Fibroblast of peridontal ligament (primary cell): ENCODE measurements around the gene RAET1E.
A peak's percentile ranks its signal among the peaks of the same experiment; 100 is the strongest.
"Not testable (repeated sequence)": the region's sequence is repeated elsewhere in the genome, so short reads cannot be mapped to it uniquely, and the experiment has no call there.

ENCODE experiments used
- DNase-seq: peaks from one replicate; pipeline ENCODE4 v3.0.0-alpha.2; 2010; ENCODE audit errors: extremely low read depth

RAET1E gene

DNA sequence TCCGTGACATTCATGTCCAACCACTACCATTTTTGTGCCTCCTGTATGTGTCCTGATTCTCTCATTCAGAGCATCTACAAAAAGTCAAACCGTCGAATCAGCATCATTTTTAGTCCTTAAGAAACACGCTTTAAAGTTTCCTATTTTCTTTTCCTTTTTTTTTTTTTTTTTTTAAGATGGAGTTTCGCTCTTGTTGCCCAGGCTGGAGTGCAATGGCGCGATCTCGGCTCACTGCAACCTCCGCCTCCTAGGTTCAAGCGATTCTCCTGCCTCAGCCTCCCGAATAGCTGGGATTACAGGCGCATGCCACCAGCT is 35.5 kb downstream of the RAET1E start:
- DNase-seq: not testable (repeated sequence)

DNA sequence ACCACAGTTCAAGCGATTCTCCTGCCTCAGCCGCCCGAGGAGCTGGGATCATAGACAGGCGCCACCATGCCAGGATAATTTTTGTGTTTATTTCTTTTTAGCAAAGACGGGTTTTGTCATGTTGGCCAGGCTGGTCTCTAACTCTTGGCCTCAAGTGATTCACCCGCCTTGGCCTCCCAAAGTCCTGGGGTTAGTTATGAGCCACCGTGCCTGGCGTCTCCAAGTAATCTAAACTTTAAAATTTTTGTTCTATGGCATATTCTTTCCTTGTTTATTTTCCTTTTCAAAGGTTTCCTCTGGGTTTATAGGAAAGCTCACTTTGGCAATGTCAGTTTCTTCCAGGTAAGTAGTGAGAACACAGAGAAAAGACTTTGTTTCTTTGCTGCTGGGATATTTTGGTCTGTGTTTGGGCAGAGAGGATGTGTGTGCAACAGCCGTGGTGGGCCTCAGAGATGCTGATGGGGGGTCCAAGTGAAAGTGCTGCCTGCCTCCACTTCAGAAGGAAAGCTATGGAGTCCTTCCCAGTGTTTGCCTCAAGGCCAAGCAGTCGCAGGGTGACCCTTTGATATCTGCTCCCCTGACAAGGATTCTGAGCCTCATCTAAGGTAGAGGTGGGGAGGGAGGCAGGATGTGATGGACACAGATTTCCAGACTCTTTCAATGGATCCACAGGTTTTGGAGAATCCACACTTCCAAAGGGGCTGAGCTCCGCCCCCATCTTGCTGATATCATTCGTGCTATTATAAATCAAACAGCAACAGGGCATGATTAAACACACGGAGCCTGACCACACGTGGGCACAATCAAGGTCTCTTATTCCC is 36.1 kb downstream of the RAET1E start:
- DNase-seq: no peak

DNA sequence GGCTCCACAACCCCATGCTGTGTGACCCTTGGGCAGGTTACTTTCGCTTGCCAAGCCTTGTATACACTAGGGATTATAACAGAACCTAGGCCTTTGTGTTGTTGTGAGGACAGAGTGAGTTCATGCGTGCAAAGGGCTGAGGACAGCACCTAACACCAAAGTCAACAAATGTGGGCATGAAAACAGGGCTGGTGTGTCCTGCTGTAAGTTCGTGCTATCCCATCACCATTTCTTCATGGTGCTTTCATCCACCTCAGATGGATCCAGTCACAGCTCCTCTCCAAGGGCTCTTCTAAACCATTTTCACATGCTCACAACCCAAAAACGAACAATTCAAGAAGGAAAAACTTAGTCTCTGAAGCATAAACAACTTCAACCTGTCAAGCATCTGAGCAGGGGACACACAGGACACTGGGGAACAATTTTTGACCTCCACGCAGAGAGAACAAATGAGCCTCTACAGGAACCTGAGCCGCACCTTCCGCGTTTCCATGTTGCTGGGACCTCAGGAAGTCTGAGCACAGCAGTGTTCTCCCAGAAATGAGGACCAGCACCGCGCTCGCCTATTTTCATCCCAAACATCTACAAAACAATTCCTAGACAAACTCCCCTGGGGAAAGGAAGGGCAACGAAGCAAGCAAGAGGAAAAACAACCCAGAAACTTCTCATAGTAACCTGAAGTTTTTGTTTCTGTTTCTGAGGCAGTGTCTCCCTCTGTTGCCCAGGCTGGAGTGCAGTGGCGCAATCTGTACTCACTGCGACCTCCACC is 36.9 kb downstream of the RAET1E start:
- peak; percentile 68 for DNase-seq

DNA sequence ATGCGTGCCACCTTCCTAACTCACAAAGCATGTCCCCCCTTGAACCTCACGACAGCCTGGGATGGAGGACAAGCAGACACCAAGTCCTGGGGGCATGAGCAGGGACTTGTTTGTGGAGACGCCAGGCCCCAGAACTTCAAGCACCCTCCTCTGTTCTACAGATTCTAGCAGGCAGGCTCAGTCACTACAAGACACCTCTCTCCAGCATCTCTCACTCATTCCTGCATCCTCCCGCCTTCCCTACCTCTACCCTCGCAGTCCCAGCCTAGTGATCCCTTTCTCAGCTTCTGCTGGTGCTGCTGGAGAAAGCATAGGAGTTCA is 37.4 kb downstream of the RAET1E start:
- no peak for DNase-seq

DNA sequence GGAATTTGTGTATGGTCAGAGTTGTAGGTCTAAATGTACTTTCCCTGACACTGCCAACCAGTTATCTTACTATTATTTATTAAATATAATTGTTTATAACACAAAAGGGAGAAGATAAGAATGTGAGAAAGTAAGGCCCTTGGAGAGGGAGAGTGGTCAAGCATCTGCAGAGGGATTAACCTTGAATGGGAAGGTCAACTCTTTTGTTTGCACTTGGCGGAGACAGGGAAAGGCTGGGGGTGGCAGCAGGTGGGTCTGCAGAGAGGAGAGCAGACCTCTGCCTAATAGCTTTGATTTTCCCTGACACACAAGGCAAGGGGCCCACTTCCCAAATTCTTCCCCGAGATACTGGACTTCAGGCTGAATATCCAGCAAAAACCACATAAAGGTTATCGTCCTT is 38.0 kb downstream of the RAET1E start:
- no peak for DNase-seq

DNA sequence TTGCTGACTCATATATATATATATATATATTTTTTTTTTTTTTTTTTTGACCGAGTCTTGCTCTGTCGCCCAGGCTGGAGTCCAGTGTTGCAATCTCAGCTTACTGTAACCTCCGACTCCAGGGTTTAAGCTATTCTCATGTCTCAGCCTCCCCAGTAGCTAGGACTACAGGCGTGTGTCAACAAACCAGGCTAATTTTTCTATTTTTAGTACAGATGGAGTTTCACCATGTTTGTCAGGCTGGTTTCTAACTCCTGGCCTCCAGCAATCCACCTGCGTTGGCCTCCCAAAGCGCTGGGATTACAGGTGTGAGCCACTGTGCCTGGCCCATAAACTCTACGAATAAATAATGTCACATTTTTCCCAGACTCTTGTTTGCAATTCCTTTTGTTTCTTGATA is 38.5 kb downstream of the RAET1E start:
- DNase-seq: peak; percentile 89

DNA sequence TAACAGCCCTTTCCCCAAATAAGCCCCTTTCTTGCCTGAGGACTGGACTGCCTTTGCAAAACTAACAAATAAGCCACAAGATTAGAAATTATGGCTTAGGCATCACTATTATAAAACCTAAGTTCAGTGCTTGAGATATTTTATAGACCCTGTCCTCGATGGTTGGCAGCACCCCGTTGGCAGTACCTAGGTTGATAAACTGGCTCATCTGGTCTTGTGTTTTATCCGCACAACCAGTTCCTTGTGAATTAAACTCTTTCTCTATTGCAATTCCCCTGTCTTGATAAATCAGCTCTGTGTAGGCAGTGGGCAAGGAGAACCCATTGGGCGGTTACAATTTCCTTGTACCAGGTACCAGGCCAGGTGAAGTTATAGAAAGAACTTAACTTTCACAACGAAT is 40.4 kb downstream of the RAET1E start:
- DNase-seq: no peak

DNA sequence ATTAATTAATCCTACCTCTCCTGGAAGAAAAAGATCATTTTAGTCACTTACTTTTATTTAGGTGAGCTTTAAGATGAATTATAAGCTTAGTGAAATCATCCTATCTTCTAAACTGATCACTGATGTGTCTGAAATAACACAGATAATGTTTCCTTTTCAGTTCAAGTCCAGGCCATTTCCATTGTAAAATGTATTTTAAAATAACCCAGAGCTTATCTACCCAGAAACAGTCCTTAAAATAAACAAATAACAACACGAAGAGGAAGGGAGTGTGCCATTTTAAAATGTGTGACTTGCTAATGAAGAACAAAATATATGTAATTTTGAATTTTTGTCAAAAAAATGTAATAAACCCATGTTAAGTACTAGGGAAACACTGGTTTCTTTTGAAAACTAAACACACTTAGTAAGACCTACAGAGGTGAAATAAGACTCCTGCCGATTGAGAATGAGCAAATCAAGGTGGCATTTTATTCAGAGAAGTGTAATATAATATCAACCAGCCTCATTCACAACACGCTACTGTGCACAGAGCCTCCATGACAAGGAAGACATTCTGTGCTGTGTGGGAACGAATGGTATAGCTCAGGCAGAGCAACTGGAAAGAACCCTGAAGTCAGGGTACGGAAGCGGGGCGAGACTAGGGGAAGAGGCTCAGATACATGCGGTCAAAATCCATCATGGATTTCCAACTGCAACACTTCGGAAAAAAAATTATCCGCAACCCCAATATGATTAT is 41.5 kb downstream of the RAET1E start:
- DNase-seq: no peak

DNA sequence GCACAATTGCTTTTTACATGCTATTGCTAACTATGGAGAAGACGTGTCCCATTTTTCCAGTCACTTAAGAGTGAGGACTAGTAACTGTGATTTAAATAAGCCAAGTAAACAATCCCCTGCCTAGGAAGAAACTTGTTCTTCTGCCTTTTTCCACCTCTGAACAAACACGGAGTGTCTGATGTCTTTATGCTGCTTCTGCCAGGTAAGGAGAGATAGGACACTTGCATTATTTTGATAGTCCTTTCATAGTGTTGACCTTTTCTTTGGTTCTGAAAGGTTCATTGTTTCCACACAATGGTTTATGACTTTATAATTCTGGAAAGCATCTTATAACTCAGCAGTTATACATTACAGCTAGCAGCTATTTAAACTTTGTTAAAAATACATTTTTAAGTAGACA is 42.2 kb downstream of the RAET1E start:
- no peak for DNase-seq

DNA sequence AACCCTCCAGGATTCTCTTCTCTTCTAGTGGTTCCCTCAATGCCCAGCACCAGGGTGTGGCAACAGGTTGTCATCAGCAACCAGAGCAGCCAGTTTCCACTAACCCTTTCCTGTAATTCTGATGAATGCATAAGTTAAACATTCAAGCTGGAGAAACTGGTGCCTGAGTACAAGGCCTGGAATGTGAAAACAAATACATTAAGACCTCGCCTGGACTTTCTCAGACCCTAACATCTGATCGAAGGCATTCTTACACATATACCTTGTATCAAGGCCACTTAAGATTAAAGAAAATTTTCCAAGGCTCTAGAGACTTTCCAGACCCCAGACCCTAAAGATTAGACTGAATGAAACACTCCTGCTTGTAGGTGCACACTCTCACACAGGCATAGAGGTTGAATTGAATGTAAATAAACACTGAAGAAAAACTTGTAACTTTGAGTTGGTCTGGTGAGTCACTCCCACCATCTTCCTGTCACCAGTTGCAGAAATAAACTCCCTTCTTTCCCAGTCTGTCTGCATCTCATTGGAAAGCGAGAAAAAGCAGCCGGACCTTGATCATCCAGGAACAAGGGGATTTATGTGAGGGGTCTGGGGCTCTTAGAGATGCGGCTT is 42.8 kb downstream of the RAET1E start:
- DNase-seq: peak; percentile 87

DNA sequence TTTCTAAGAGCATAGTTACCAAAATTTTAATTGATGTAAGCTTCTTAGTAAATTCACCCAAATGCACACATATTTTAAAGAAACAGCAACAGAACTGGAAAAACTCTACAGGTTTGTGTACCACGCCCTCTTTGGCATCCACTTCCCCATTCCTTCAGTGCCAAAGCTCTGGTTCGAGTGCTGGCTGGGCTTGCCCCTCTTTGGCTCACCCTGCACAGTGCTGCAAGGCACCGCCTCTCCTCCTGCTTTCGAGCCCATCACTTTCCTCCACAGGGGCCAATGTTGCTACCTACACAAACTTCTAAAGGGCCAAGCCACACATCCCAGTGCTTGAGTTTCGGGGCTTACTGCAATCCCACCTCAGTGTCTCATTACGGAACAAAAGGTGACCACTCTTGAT is 43.4 kb downstream of the RAET1E start:
- no peak for DNase-seq

DNA sequence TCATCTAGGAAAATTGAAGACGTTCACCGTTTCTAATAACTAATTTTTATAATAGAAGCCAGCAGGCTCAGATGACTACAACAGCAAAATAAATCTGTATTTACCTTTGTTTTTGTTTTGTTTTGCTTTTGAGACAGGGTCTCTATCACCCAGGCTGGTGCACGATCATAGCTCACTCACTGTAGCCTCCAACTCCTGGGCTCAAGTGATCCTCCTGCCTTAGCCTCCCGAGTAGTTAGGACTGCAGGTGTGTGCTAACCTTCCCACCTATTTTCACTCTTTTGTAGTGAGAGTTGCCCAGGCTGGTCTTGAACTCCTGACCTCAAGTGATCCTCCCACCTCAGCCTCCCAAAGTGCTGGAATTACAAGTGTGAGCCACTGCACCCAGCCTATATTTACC is 43.9 kb downstream of the RAET1E start:
- not testable (repeated sequence) for DNase-seq

DNA sequence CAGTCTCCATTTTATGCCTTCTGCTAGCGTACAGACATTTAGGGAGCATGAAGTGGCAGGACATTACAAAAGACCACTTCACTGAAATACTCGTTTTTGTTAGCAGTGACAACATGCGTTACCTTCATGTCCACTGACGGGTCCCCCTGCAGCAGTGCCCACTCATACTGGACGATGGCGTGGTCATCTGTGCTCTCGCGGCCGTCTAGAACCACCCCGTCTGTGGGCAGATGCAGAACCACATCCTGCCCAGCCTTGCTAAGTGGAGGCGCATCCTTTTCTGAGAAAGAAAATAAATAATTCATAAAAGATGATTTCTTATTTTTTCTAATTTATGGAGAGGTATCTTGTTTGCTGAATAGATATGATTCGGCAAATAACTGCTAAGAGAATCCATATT is 45.0 kb downstream of the RAET1E start:
- no peak for DNase-seq

DNA sequence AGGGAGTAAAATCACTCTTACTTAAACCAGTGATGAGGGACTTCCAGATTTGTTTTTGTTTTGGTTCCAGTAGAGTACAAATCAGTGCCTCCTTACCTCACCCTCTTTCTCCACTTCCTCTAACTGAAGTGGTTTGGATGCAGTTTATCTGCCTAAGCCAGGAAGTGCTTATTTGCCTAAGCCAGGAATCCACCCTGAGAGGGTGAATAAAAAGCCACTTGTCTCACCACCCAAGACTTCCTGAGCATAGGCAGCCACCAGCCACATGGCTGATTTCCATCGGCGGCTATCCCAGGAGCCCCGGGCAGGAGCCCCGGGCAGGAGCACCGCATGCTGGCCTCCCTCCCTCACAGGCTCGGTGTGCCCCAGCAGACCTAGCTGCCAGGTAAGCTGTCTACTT is 45.7 kb downstream of the RAET1E start:
- no peak for DNase-seq

DNA sequence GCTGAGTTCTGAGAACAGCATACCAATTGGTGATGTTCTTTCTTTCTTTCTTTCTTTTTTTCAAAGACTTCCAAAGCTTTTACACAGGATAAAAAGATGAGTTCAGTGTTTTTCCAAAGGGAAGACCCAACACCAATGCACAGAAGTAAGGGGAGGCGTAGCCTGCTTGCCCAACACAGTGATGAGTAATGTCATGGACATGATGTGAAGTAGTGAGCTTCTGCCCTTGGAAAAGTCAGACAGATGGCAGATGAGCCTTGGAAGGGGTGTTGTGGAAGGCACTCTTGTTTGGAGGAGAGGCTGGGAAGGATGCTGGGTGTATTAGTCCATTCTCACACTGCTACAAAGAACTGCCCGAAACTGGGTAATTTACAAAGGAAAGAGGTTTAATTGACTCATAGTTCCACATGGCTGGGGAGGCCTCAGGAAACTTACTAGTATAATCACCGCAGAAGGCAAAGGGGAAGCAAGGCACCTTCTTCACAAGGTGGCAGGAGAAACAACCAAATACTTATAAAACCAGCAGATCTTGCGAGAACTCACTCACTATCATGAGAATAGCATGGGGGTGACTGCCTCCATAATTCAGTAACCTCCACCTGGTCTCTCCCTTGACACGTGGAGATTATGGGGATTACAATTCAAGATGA is 46.3 kb downstream of the RAET1E start:
- DNase-seq: peak; percentile 69

DNA sequence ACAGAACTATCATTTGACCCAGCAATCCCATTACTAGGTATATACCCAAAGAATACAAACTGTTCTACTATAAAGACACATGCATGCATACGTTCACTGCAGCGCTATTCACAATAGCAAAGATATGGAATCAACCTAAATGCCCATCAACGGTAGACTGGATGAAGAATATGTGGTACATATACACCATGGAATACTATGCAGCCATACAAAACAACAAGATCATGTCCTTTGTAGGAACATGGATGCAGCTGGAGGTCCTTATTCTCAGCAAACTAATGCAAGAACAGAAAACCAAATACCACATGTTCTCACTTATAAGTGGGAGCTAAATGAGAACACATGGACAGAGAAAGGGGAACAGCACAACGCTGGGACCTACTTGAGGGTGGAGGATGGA is 49.6 kb downstream of the RAET1E start:
- DNase-seq: not testable (repeated sequence)
